ENCODE results near the gene ZBTB40.

GRCh38 chr1:22415489-22415888 is 36.2 kb upstream of the ZBTB40 start:
- TF ChIP-seq POLR2A (IDR thresholded peaks at IDR 0.05; ENCODE audit: low read length) = no peak
- TF ChIP-seq GATA1 (IDR thresholded peaks at IDR 0.05; ENCODE audit: low read depth, low read length) = no peak

Measured in erythroblast (primary cell).